K562 (cell line): ENCODE measurements around the gene PCDH11Y.
"Not testable (repeated sequence)": the region's sequence is repeated elsewhere in the genome, so short reads cannot be mapped to it uniquely, and the experiment has no call there.

Experiments used
- ASH1L ChIP-seq: fragments of 450-650 bp; IDR thresholded peaks from 2 replicates; pipeline ENCODE4 v1.6.1; 2018; ENCODE audit warnings: borderline replicate concordance, mild to moderate bottlenecking, low read depth; ENCODE audit not compliant: partially characterized antibody
- CREB1 ChIP-seq, 2 experiments: sonication (generic) in 1 of 2; formaldehyde crosslinking in 1 of 2; IDR thresholded peaks; 2 replicates each; pipeline versions ENCODE4 v1.6.1 to v1.8.0; 2012 to 2022; ENCODE audit warnings: inconsistent platforms in 1 of 2, mild to moderate bottlenecking in 1 of 2, missing genetic modification reagents in 1 of 2, moderate library complexity in 1 of 2
- ELF4 ChIP-seq: fragments of 450-650 bp; formaldehyde crosslinking; IDR thresholded peaks from 2 replicates; pipeline ENCODE4 v1.4.0; 2022; ENCODE audit warnings: missing genetic modification characterization
- KDM5B ChIP-seq: fragments of 200-600 bp; sonication (generic); IDR thresholded peaks from 2 replicates; pipeline ENCODE4 v1.6.1; 2012; ENCODE audit warnings: low read depth, mild to moderate bottlenecking, moderate library complexity, low read length, control low read depth, inconsistent platforms; ENCODE audit not compliant: insufficient replicate concordance
- NFE2L1 ChIP-seq: fragments of 450-650 bp; IDR thresholded peaks from 2 replicates; pipeline ENCODE4 v1.6.1; 2016; ENCODE audit warnings: missing genetic modification characterization, low read depth, mild to moderate bottlenecking, missing compliant biosample characterization, moderate library complexity, borderline replicate concordance
- POU5F1 ChIP-seq: fragments of 150-350 bp; IDR thresholded peaks from 2 replicates; pipeline ENCODE4 v1.6.1; 2014; ENCODE audit warnings: borderline replicate concordance, low read length, low read depth, mild to moderate bottlenecking; ENCODE audit not compliant: partially characterized antibody
- RBBP5 ChIP-seq: fragments of 200-600 bp; sonication (generic); IDR thresholded peaks from 2 replicates; pipeline ENCODE4 v1.6.1; 2012; ENCODE audit warnings: borderline replicate concordance, mild to moderate bottlenecking, low read length, control low read depth, inconsistent platforms; ENCODE audit not compliant: insufficient read depth, poor library complexity, severe bottlenecking
- RFX1 ChIP-seq: fragments of 450-650 bp; IDR thresholded peaks from 2 replicates; pipeline ENCODE4 v1.6.1; 2016; ENCODE audit warnings: mild to moderate bottlenecking, moderate library complexity
- RFX5 ChIP-seq: IDR thresholded peaks from 2 replicates; pipeline ENCODE4 v1.6.1; 2011; ENCODE audit warnings: low read depth, mild to moderate bottlenecking, improper control_type of control experiment, low read length
- ZNF146 ChIP-seq: IDR thresholded peaks from one replicate; pipeline ENCODE4 v1.6.1; 2018; ENCODE audit warnings: missing compliant biosample characterization; ENCODE audit not compliant: unreplicated experiment
- ZNF277 ChIP-seq: fragments of 250-450 bp; sonication (Bioruptor Pico); IDR thresholded peaks from 2 replicates; pipeline ENCODE4 v1.8.0; 2022; ENCODE audit warnings: inconsistent platforms, mild to moderate bottlenecking, moderate library complexity, borderline replicate concordance

DNA sequence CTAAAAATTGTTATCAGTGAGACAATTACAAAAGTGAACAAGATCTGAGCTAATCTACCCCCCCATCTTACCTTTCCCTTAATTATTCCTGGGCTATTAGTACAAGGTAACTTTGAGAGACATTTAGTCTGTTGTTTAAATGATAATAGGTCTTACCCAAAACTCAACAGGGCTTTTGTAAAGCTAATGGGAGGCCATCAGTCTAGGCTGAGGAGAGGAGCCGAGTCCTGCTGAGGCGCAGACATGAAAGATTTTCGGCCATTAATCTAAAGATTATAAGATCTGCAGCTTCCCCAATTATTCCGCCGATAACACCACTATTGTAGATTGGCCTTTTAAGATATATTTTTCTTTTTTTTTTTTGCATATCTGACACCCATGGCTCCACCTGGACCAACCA is 708.6 kb downstream of the PCDH11Y start:
- not testable (repeated sequence) for TF ChIP-seq ELF4; CREB1 (IDR thresholded peaks at IDR 0.05); CREB1 (CRISPR knock-in tag; IDR thresholded peaks at IDR 0.05); RFX5; ASH1L; ZNF277 (CRISPR knock-in tag); NFE2L1 (tag); ZNF146 (CRISPR knock-in tag); RFX1; KDM5B; RBBP5; POU5F1
